H9 (cell line): ENCODE measurements around the gene SRGAP1. TPM values are rescaled to one million over a fixed set of nuclear protein-coding genes. Genes with fewer than 3 reads are reported as not detected.

Experiments
- DNase-seq: peaks from one replicate; pipeline ENCODE4 v3.0.0-alpha.2; 2017
- H2AFZ ChIP-seq: one replicate; pipeline ENCODE4 v1.6.1; 2013; ENCODE audit warnings: mild to moderate bottlenecking, low read length, control low read depth, moderate library complexity
- H2AK5ac ChIP-seq: 2 replicates; pipeline ENCODE4 v1.6.1; 2013; ENCODE audit warnings: low read length, control low read depth, mixed read lengths; ENCODE audit not compliant: insufficient read length
- H2BK120ac ChIP-seq: one replicate; pipeline ENCODE4 v1.6.1; 2013; ENCODE audit warnings: low read depth, mild to moderate bottlenecking, low read length, control low read depth, inconsistent platforms; ENCODE audit not compliant: poor library complexity, severe bottlenecking
- H2BK12ac ChIP-seq: 2 replicates; pipeline ENCODE4 v1.6.1; 2013; ENCODE audit warnings: low read length, control low read depth, mixed read lengths, low read depth; ENCODE audit not compliant: insufficient read length
- H2BK15ac ChIP-seq: 2 replicates; pipeline ENCODE4 v1.6.1; 2013; ENCODE audit warnings: low read depth, low read length, control low read depth
- H2BK20ac ChIP-seq: one replicate; pipeline ENCODE4 v1.6.1; 2013; ENCODE audit warnings: low read depth, mild to moderate bottlenecking, low read length, control low read depth, inconsistent platforms; ENCODE audit not compliant: poor library complexity, severe bottlenecking
- H2BK5ac ChIP-seq: 2 replicates; pipeline ENCODE4 v1.6.1; 2013; ENCODE audit warnings: low read length, control low read depth, mixed read lengths; ENCODE audit not compliant: insufficient read length
- H3K14ac ChIP-seq: 2 replicates; pipeline ENCODE4 v1.6.1; 2013; ENCODE audit warnings: low read length, control low read depth; ENCODE audit not compliant: insufficient read depth
- H3K18ac ChIP-seq: 2 replicates; pipeline ENCODE4 v1.6.1; 2013; ENCODE audit warnings: low read depth, mild to moderate bottlenecking, mixed read lengths, low read length, control low read depth; ENCODE audit not compliant: insufficient read length
- H3K23ac ChIP-seq: 2 replicates; pipeline ENCODE4 v1.6.1; 2013; ENCODE audit warnings: low read length, control low read depth, mixed read lengths, low read depth; ENCODE audit not compliant: insufficient read length
- H3K23me2 ChIP-seq: 2 replicates; pipeline ENCODE4 v1.6.1; 2013; ENCODE audit warnings: low read depth, mild to moderate bottlenecking, mixed read lengths, low read length, control low read depth; ENCODE audit not compliant: insufficient read length, poor library complexity, severe bottlenecking
- H3K27ac ChIP-seq: 2 replicates; pipeline ENCODE4 v1.5.1; 2013; ENCODE audit warnings: low read length, control low read depth, mixed read lengths, low read depth; ENCODE audit not compliant: insufficient read length
- H3K27me3 ChIP-seq: 2 replicates; pipeline ENCODE4 v1.6.1; 2013; ENCODE audit warnings: low read length, control low read depth, inconsistent platforms; ENCODE audit not compliant: insufficient read depth
- H3K4ac ChIP-seq: 2 replicates; pipeline ENCODE4 v1.6.1; 2013; ENCODE audit warnings: low read depth, mild to moderate bottlenecking, control low read depth, inconsistent platforms, low read length, moderate library complexity
- H3K4me1 ChIP-seq: 2 replicates; pipeline ENCODE4 v1.6.1; 2013; ENCODE audit warnings: low read length, control low read depth, inconsistent platforms; ENCODE audit not compliant: insufficient read depth
- H3K4me2 ChIP-seq: 2 replicates; pipeline ENCODE4 v1.6.1; 2013; ENCODE audit warnings: low read length, control low read depth, mixed read lengths; ENCODE audit not compliant: insufficient read length, insufficient read depth
- H3K56ac ChIP-seq: 2 replicates; pipeline ENCODE4 v1.6.1; 2013; ENCODE audit warnings: low read depth, mild to moderate bottlenecking, mixed read lengths, low read length, control low read depth; ENCODE audit not compliant: insufficient read length
- H3K79me1 ChIP-seq: 2 replicates; pipeline ENCODE4 v1.6.1; 2013; ENCODE audit warnings: low read depth, mild to moderate bottlenecking, moderate library complexity, low read length, control low read depth, inconsistent platforms; ENCODE audit not compliant: insufficient read depth, poor library complexity, severe bottlenecking
- H3K79me2 ChIP-seq: 2 replicates; pipeline ENCODE4 v1.6.1; 2013; ENCODE audit warnings: low read length, control low read depth, inconsistent platforms; ENCODE audit not compliant: insufficient read depth
- H3K9ac ChIP-seq: 2 replicates; pipeline ENCODE4 v1.6.1; 2013; ENCODE audit warnings: low read length, control low read depth, mixed read lengths; ENCODE audit not compliant: insufficient read length; ENCODE audit errors: extremely low read depth
- H3K9me3 ChIP-seq: one replicate; pipeline ENCODE4 v1.6.1; 2013; ENCODE audit warnings: low read depth, low read length, inconsistent platforms; ENCODE audit not compliant: control insufficient read depth
- H3T11ph ChIP-seq: one replicate; pipeline ENCODE4 v1.6.1; 2013; ENCODE audit warnings: mild to moderate bottlenecking, low read length, control low read depth, inconsistent platforms
- H4K20me1 ChIP-seq: one replicate; pipeline ENCODE4 v1.6.1; 2013; ENCODE audit not compliant: control insufficient read depth, insufficient read length, insufficient read depth
- H4K5ac ChIP-seq: 2 replicates; pipeline ENCODE4 v1.6.1; 2013; ENCODE audit warnings: low read depth, mild to moderate bottlenecking, mixed read lengths, low read length, control low read depth; ENCODE audit not compliant: insufficient read length
- H4K8ac ChIP-seq: replicated peaks from 2 replicates; pipeline ENCODE4 v1.6.1; 2013; ENCODE audit warnings: low read length, control low read depth, mixed read lengths, low read depth; ENCODE audit not compliant: insufficient read length
- H4K91ac ChIP-seq: 2 replicates; pipeline ENCODE4 v1.6.1; 2013; ENCODE audit warnings: low read depth, mild to moderate bottlenecking, moderate library complexity, mixed read lengths, low read length, control low read depth; ENCODE audit not compliant: insufficient read length
- H3K27ac Mint-ChIP-seq, 3 experiments: 2 replicates in 2 of 3; 3 replicates in 1 of 3; pipeline ENCODE4 v1.8.0; 2020 to 2021; ENCODE audit warnings: mixed read lengths in 3 of 3, mild to moderate bottlenecking in 1 of 3, moderate library complexity in 1 of 3
- H3K27me3 Mint-ChIP-seq: 2 replicates; pipeline ENCODE4 v1.8.0; 2021; ENCODE audit warnings: low read depth, mild to moderate bottlenecking, moderate library complexity, mixed read lengths
- H3K36me3 Mint-ChIP-seq, 3 experiments: 2 replicates in 2 of 3; 3 replicates in 1 of 3; pipeline ENCODE4 v1.8.0; 2020 to 2021; ENCODE audit warnings: low read depth in 3 of 3, mixed read lengths in 3 of 3; ENCODE audit not compliant: insufficient read depth in 1 of 3
- H3K4me1 Mint-ChIP-seq, 2 experiments: 2 replicates each; pipeline ENCODE4 v1.8.0; 2020; ENCODE audit warnings: mixed read lengths in 2 of 2
- H3K4me3 Mint-ChIP-seq, 2 experiments: 2 replicates in 1 of 2; 3 replicates in 1 of 2; pipeline ENCODE4 v1.8.0; 2020 to 2021; ENCODE audit warnings: mild to moderate bottlenecking in 2 of 2, mixed read lengths in 2 of 2, moderate library complexity in 1 of 2
- H3K9me3 Mint-ChIP-seq, 2 experiments: 2 replicates in 1 of 2; 3 replicates in 1 of 2; pipeline ENCODE4 v1.8.0; 2020; ENCODE audit warnings: mild to moderate bottlenecking in 2 of 2, mixed read lengths in 2 of 2, moderate library complexity in 1 of 2
- WGBS: extraction: QIAGEN DNeasy Blood & Tissue Kit; methylation state at CpG from one replicate; pipeline ENCODE4 v1.1.7; 2013; ENCODE audit warnings: missing lambda C conversion rate, low lambda C conversion rate, mixed read lengths; ENCODE audit not compliant: insufficient read length; ENCODE audit errors: extremely low coverage; 5-methylcytosine and 5-hydroxymethylcytosine counted together
- total RNA-seq: library from RNA; stranded (reverse); gene quantifications from 2 replicates; pipeline ENCODE4 v1.2.1, GENCODE V29; 2021
- TF ChIP-seq, protein P1 (sequence below): fragments of 200-600 bp; sonication (generic); conservative IDR thresholded peaks from 3 replicates; pipeline ENCODE4 v1.8.0; 2021; ENCODE audit warnings: antibody characterized with exemption, mild to moderate bottlenecking

The SRGAP1 gene
- total RNA-seq, 1 experiment from 2014 or later, result 4.8 TPM

DNA sequence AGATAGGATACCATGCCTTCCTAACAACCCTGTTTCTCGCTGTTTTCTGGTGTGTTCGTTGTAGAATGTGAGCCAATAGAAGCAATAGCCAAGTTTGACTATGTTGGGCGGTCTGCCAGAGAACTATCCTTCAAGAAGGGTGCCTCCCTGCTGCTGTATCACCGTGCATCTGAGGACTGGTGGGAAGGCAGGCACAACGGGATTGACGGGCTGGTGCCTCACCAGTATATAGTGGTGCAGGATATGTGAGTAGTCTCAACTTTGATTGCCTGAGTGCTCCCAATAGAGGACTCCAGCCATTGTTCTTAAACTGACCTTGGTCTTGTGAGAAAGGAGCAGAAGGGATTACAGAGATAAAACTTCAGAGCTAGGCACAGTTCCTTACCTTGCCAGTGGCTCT lies 281.4 kb downstream of the SRGAP1 start:
- H2AK5ac ChIP-seq, result no peak overlapping the region
- H3K4me3 Mint-ChIP-seq, result no peak overlapping the region
- no peak overlapping the region for H2BK5ac ChIP-seq
- H3T11ph ChIP-seq, result no peak overlapping the region
- H3K79me1 ChIP-seq, result no peaks in the 10 kb centered on the region
- H3K4me2 ChIP-seq, result no peak overlapping the region
- no peak overlapping the region for H4K91ac ChIP-seq
- no peaks in the 10 kb centered on the region for H3K79me2 ChIP-seq
- no peak overlapping the region for H3K9ac ChIP-seq
- H3K9me3 Mint-ChIP-seq, result no peaks in the 10 kb centered on the region
- H2BK12ac ChIP-seq, result no peak overlapping the region
- H3K27me3 ChIP-seq, result no peaks in the 10 kb centered on the region
- H3K23ac ChIP-seq, result no peak overlapping the region
- no peak overlapping the region for H3K18ac ChIP-seq
- no peaks in the 10 kb centered on the region for H3K23me2 ChIP-seq
- H2AFZ ChIP-seq, result no peak overlapping the region
- no peak overlapping the region for H3K27ac Mint-ChIP-seq
- TF ChIP-seq, protein P1, sequence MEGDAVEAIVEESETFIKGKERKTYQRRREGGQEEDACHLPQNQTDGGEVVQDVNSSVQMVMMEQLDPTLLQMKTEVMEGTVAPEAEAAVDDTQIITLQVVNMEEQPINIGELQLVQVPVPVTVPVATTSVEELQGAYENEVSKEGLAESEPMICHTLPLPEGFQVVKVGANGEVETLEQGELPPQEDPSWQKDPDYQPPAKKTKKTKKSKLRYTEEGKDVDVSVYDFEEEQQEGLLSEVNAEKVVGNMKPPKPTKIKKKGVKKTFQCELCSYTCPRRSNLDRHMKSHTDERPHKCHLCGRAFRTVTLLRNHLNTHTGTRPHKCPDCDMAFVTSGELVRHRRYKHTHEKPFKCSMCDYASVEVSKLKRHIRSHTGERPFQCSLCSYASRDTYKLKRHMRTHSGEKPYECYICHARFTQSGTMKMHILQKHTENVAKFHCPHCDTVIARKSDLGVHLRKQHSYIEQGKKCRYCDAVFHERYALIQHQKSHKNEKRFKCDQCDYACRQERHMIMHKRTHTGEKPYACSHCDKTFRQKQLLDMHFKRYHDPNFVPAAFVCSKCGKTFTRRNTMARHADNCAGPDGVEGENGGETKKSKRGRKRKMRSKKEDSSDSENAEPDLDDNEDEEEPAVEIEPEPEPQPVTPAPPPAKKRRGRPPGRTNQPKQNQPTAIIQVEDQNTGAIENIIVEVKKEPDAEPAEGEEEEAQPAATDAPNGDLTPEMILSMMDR, result no peak
- no peaks in the 10 kb centered on the region for H4K20me1 ChIP-seq
- no peaks in the 10 kb centered on the region for H3K4me1 Mint-ChIP-seq
- H4K8ac ChIP-seq, result no peak overlapping the region
- no peak for DNase-seq
- H3K4me1 ChIP-seq, result no peaks in the 10 kb centered on the region
- no peaks in the 10 kb centered on the region for H3K9me3 ChIP-seq
- H3K27ac ChIP-seq, result no peak overlapping the region
- no peak overlapping the region for H4K5ac ChIP-seq
- whole genome bisulfite sequencing, result no CpG with 5 or more reads among the region's 6 CpGs
- no peak overlapping the region for H3K4ac ChIP-seq
- H3K36me3 Mint-ChIP-seq, result peaks cover under 1 to 8% (median 4%) of the 10 kb centered on the region in 3 experiments; a peak in 5 of 7 replicates
- no peak overlapping the region for H3K14ac ChIP-seq
- H2BK15ac ChIP-seq, result no peak overlapping the region
- no peaks in the 10 kb centered on the region for H3K27me3 Mint-ChIP-seq
- no peak overlapping the region for H2BK120ac ChIP-seq
- H3K56ac ChIP-seq, result no peak overlapping the region
- no peak overlapping the region for H2BK20ac ChIP-seq
